ENCODE measurements around the gene PDE7B.

DNA sequence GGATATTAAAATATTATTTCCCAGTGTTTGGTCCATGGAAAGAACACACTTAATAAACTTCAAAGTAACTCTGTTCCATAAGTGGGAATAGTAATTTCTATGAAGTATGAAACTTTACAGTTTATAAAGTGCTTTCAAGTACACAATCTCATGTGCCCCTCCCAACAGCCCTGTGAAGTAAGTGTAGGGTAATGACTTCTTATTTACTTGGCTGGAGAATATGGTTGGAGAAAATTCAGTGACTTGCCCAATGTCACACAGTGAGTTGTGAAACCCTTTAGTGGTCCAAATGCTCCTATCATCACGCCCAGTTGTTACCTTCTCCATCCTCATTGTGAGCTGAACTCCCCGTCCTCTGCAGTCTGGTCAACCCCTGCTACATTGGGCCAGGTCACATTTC, 141.2 kb downstream of the PDE7B start:
- no peak for TF ChIP-seq POLR2A (IDR thresholded peaks at IDR 0.05)
- no peak for TF ChIP-seq CTCF (IDR thresholded peaks at IDR 0.05)
- no peak for TF ChIP-seq EP300 (IDR thresholded peaks at IDR 0.05)

Data from tibial nerve (tissue), 4 donors.